Measurements from ENCODE around the gene MAP4K3. TPM values are rescaled to one million over a fixed set of nuclear protein-coding genes. Genes with fewer than 3 reads are reported as not detected.

Gene MAP4K3
- total RNA-seq, 1 experiment from 2014 or later: 21.4 TPM

DNA sequence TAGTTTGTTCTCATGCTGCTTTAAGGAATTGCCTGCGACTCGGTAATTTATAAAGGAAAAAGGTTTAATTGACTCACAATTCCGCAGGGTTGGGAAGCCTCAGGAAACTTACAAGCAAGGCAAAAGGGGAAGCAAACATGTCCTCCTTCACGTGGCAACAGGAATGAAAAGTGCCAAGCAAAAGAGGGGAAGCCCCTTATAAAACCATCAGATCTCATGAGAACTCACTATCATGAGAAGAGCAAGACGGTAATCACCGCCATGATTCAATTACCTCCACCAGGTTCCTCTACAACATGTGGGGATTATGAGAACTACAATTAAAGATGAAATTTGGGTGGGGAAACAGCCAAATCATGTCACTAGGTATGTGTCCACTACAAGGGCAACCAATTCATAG, 53.9 kb downstream of the MAP4K3 start:
- DNase-seq (ENCODE audit: low read depth, low spot score) (no peak), ATAC-seq (no peak)
- 0 out of 2 replicates have a peak, but pooled peaks cover 3% of the 10 kb centered on the region for H3K9me2 ChIP-seq (ENCODE audit: insufficient read depth)
- CTCF ChIA-PET: no interaction called here
- H3K4me1 ChIP-seq (ENCODE audit: control insufficient read depth in 1 of 2, insufficient read depth in 2 of 2, low read length in 2 of 2): no peaks in the 10 kb centered on the region
- H3K4me3 ChIP-seq (replicated peaks in 1 of 2; ENCODE audit: low read depth in 1 of 2, low read length in 2 of 2): no peak overlapping the region
- no peak overlapping the region for H3K9ac ChIP-seq (ENCODE audit: low read length)
- H3K36me3 ChIP-seq (ENCODE audit: control insufficient read depth in 1 of 2, insufficient read depth in 2 of 2, low read length in 2 of 2): no peaks in the 10 kb centered on the region
- 0 out of 2 replicates have a peak, but pooled peaks cover 5% of the 10 kb centered on the region for H4K20me1 ChIP-seq (ENCODE audit: insufficient read depth)
- H3K79me2 ChIP-seq (ENCODE audit: insufficient read depth, low read length): peaks cover 52% of the 10 kb centered on the region
- H3K9me3 ChIP-seq (ENCODE audit: control insufficient read depth in 1 of 2, insufficient read depth in 1 of 2, low read depth in 1 of 2, low read length in 2 of 2): no peaks in the 10 kb centered on the region
- no TSS peak for BruUV-seq (replicated peaks)
- H3K27me3 ChIP-seq (ENCODE audit: insufficient read depth, low read length): no peaks in the 10 kb centered on the region
- RAD21 ChIA-PET (ENCODE audit: low non-redundant PET in 1 of 2, low total read pairs in 2 of 2, uncharacterized antibody in 2 of 2, unreplicated experiment in 2 of 2): no interaction called here
- no peak overlapping the region for H2AFZ ChIP-seq (ENCODE audit: low read depth, low read length, poor library complexity, severe bottlenecking)
- POLR2A ChIA-PET: no interaction called here
- H3K4me2 ChIP-seq (ENCODE audit: low read length): no peak overlapping the region
- TF ChIP-seq SP1 (IDR thresholded peaks at IDR 0.05; ENCODE audit: low read depth) (no peak), ELF1 (IDR thresholded peaks at IDR 0.05; ENCODE audit: borderline replicate concordance, low read depth) (no peak), EZH2 (IDR thresholded peaks at IDR 0.05) (no peak), EZH2phosphoT487 (IDR thresholded peaks at IDR 0.05; ENCODE audit: borderline replicate concordance) (no peak)
- TF ChIP-seq, protein P1, sequence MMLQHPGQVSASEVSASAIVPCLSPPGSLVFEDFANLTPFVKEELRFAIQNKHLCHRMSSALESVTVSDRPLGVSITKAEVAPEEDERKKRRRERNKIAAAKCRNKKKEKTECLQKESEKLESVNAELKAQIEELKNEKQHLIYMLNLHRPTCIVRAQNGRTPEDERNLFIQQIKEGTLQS (IDR thresholded peaks at IDR 0.05): no peak
- no peak overlapping the region for H3K27ac ChIP-seq (ENCODE audit: low read depth, low read length)
- intact Hi-C loops (cut with micrococcal nuclease): no loop called here

DNA sequence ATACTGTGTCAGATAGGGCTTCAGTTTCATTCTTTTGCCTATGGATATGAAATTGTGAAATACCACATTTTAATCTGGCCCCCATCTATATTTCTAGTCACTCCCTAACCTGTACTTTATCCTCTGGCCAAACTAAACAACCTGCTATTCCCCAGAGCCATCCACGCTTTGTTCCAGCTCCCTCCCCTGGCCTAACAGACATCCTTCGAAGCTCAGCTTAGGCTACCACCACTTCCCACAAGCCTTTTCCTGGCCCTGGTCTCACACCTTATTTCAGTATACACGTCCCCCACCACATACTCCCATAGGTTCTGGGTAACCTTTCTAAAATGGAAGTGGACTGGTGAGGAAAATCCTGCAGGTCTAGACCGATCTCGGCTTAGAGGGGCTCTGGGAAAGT, 55.4 kb downstream of the MAP4K3 start:
- H3K4me1 ChIP-seq (ENCODE audit: control insufficient read depth in 1 of 2, insufficient read depth in 2 of 2, low read length in 2 of 2): no peaks in the 10 kb centered on the region
- H4K20me1 ChIP-seq (ENCODE audit: insufficient read depth): 0 out of 2 replicates have a peak, but pooled peaks cover 5% of the 10 kb centered on the region
- H3K36me3 ChIP-seq (ENCODE audit: control insufficient read depth in 1 of 2, insufficient read depth in 2 of 2, low read length in 2 of 2): no peaks in the 10 kb centered on the region
- no peaks in the 10 kb centered on the region for H3K9me2 ChIP-seq (ENCODE audit: insufficient read depth)
- intact Hi-C loops (cut with micrococcal nuclease): no loop called here
- H3K4me3 ChIP-seq (replicated peaks in 1 of 2; ENCODE audit: low read depth in 1 of 2, low read length in 2 of 2): no peak overlapping the region
- no peak overlapping the region for H3K4me2 ChIP-seq (ENCODE audit: low read length)
- no TSS peak for BruUV-seq (replicated peaks)
- no peak overlapping the region for H3K9ac ChIP-seq (ENCODE audit: low read length)
- H3K27ac ChIP-seq (ENCODE audit: low read depth, low read length): no peak overlapping the region
- RAD21 ChIA-PET (ENCODE audit: low non-redundant PET in 1 of 2, low total read pairs in 2 of 2, uncharacterized antibody in 2 of 2, unreplicated experiment in 2 of 2): no interaction called here
- CTCF ChIA-PET: interaction anchor here (1.0 to 1.2 kb wide), 2 partner anchors 56 to 349 kb away, joined by 3 read pairs; no protein-coding TSS in a partner anchor
- H3K79me2 ChIP-seq (ENCODE audit: insufficient read depth, low read length): peaks cover 44% of the 10 kb centered on the region
- H3K9me3 ChIP-seq (ENCODE audit: control insufficient read depth in 1 of 2, insufficient read depth in 1 of 2, low read depth in 1 of 2, low read length in 2 of 2): no peaks in the 10 kb centered on the region
- H2AFZ ChIP-seq (ENCODE audit: low read depth, low read length, poor library complexity, severe bottlenecking): no peak overlapping the region
- DNase-seq (ENCODE audit: low read depth, low spot score) (no peak), ATAC-seq (no peak)
- POLR2A ChIA-PET: no interaction called here
- no peaks in the 10 kb centered on the region for H3K27me3 ChIP-seq (ENCODE audit: insufficient read depth, low read length)
- TF ChIP-seq SRF (IDR thresholded peaks at IDR 0.05; ENCODE audit: low read depth) (no peak), POLR2AphosphoS5 (IDR thresholded peaks at IDR 0.05; ENCODE audit: low read depth, low read length) (no peak), EZH2 (IDR thresholded peaks at IDR 0.05) (no peak), CBX3 (IDR thresholded peaks at IDR 0.05; ENCODE audit: low read depth) (no peak), SP1 (IDR thresholded peaks at IDR 0.05; ENCODE audit: low read depth) (no peak), ZFX (IDR thresholded peaks at IDR 0.05) (no peak), POLR2A (IDR thresholded peaks at IDR 0.05; ENCODE audit: borderline replicate concordance, extremely low read depth, insufficient read depth, insufficient read length) (no peak), CEBPB (IDR thresholded peaks at IDR 0.05; ENCODE audit: low read depth) (no peak), EZH2phosphoT487 (IDR thresholded peaks at IDR 0.05; ENCODE audit: borderline replicate concordance) (no peak), JUND (IDR thresholded peaks at IDR 0.05) (no peak)
- TF ChIP-seq, protein P2, sequence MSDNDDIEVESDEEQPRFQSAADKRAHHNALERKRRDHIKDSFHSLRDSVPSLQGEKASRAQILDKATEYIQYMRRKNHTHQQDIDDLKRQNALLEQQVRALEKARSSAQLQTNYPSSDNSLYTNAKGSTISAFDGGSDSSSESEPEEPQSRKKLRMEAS (IDR thresholded peaks at IDR 0.05): no peak
- TF ChIP-seq, protein P3, sequence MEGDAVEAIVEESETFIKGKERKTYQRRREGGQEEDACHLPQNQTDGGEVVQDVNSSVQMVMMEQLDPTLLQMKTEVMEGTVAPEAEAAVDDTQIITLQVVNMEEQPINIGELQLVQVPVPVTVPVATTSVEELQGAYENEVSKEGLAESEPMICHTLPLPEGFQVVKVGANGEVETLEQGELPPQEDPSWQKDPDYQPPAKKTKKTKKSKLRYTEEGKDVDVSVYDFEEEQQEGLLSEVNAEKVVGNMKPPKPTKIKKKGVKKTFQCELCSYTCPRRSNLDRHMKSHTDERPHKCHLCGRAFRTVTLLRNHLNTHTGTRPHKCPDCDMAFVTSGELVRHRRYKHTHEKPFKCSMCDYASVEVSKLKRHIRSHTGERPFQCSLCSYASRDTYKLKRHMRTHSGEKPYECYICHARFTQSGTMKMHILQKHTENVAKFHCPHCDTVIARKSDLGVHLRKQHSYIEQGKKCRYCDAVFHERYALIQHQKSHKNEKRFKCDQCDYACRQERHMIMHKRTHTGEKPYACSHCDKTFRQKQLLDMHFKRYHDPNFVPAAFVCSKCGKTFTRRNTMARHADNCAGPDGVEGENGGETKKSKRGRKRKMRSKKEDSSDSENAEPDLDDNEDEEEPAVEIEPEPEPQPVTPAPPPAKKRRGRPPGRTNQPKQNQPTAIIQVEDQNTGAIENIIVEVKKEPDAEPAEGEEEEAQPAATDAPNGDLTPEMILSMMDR (IDR thresholded peaks at IDR 0.05 in 2 of 3, conservative IDR thresholded peaks at IDR 0.05 in 1 of 3; ENCODE audit: borderline replicate concordance in 1 of 3, insufficient read depth in 1 of 3, low read depth in 2 of 3, low read length in 2 of 3): no peak
